Activated gamma-delta T cell treated with Interleukin-2 at 50 U/mL for 16 hours (primary cell): ENCODE results near the gene SEMA5B.

Experiments used
- DNase-seq: peaks from one replicate; pipeline ENCODE4 v3.0.0-alpha.2; 2020

The SEMA5B gene

GRCh38 chr3:122967765-122968164, 59.8 kb downstream of the SEMA5B start:
- DNase-seq: no peak

DNA sequence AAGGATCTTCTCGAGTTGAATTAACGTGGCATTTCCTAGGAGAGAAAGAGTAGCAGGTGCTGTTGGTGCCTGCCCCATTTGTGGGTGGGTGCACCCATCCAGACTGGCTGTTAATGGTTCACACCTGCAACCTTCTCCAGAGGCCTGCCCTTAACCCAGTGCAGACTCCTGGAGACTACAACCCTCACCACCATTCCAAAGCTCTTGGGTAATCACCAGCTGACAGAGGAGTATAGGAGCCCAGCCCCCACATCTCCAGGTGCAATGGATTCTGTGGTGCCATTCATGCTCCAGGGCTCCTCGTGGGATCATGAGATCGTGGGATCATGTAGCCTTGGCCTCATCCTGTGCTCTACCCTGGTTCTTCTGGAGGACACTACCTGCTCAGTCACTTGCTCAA, 60.2 kb downstream of the SEMA5B start:
- no peak for DNase-seq

DNA sequence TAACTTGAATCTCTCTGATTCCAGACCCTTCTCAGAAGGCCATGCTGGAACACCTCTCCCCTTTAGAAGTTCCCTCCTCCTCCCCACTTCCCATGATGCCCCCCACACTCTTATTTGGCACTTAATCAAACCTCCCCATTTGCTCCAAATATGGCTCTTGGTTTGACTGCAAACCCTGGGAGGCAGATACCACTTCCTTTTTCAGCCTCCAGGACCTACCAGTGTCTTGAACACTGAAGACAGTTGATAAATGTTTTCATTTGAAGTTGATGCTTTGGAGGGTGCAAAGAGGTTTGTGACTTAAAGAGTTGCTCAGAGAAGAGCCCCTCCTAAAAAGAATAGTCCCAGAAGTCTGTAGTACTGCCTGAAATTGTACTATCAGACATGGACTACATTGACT, 61.5 kb downstream of the SEMA5B start:
- DNase-seq: no peak

DNA sequence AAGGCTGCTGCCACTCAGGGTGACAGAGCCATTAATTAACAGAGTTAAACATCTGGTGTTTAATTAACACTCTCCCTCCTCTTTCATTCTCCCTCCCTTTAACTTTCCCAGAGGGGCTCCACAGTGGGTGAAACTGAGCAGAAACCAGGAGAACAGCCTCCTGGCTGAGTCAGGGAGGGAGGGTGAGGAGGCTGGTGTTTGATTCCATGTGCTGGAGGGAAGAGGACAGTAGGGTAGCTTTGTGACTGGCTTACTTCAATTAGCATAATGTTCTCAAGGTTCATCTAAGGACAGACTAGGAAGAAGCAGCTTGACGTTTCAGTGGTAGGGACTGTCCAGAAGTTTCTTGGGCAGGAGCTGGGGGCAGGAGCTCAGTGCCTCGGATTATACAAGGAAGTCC, 62.8 kb downstream of the SEMA5B start:
- DNase-seq: no peak

- no peak for DNase-seq
Measured at GRCh38 chr3:122962149-122962548, 65.4 kb downstream of the SEMA5B start.

GRCh38 chr3:122961146-122961545, 66.4 kb downstream of the SEMA5B start:
- no peak for DNase-seq

GRCh38 chr3:122960652-122961051, 66.9 kb downstream of the SEMA5B start:
- no peak for DNase-seq

GRCh38 chr3:122959339-122959738, 68.2 kb downstream of the SEMA5B start:
- no peak for DNase-seq

- no peak for DNase-seq
Measured at GRCh38 chr3:122957707-122958689, 69.6 kb downstream of the SEMA5B start.

- DNase-seq: no peak
Measured at GRCh38 chr3:122956693-122957455, 70.7 kb downstream of the SEMA5B start.

- no peak for DNase-seq
Measured at GRCh38 chr3:122955916-122956692, 71.5 kb downstream of the SEMA5B start.

- DNase-seq: no peak
Measured at GRCh38 chr3:122952520-122952919, 75.0 kb downstream of the SEMA5B start.

GRCh38 chr3:122948408-122948807, 79.2 kb downstream of the SEMA5B start:
- no peak for DNase-seq

- no peak for DNase-seq
Measured at GRCh38 chr3:122947738-122948137, 79.8 kb downstream of the SEMA5B start.

GRCh38 chr3:122947196-122947595, 80.4 kb downstream of the SEMA5B start:
- DNase-seq: no peak

GRCh38 chr3:122946185-122946584, 81.4 kb downstream of the SEMA5B start:
- no peak for DNase-seq

DNA sequence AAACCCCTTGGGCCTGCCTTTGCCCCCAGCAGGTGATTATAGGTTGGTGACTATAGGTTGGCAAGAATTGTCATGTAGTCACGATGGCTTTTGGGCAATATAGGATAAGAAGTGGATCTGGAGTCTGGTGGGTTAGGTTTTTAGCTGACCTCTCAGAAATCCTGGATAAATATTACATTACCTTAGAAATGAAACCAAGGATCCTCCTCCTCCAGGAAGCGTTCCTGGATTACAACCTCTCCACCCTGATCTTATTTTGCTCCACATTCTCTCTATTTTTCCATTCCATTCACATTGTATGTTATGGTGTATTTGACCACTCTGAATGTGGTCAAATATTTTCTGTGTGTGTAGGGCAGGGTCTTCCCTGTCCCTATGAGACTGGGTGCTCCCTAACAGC, 82.3 kb downstream of the SEMA5B start:
- DNase-seq: no peak

- DNase-seq: no peak
Measured at GRCh38 chr3:122944671-122945161, 82.8 kb downstream of the SEMA5B start.

DNA sequence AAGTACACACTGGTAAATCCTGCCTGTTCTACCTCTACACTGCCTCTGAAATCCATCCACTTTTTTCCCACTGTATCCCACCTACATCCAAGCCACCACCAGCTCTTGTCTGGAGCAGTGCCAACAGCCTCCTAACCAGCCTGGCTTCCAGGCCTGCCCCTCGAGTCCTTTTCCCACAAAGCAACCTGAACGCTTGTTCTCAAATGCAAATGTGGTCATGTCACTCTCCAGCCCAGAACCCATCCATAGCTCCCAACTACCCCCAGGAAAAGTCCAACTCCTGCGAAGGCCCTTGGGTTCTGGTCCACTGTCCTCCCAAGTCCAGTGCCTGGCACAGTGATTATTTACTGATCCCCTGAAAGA, 83.8 kb downstream of the SEMA5B start:
- no peak for DNase-seq

GRCh38 chr3:122942937-122943827, 84.4 kb downstream of the SEMA5B start:
- DNase-seq: peak; percentile 20

GRCh38 chr3:122942239-122942638, 85.3 kb downstream of the SEMA5B start:
- no peak for DNase-seq
